H1 (cell line): ENCODE results near the gene OR14I1. TPM values are rescaled to one million over a fixed set of nuclear protein-coding genes. Genes with fewer than 3 reads are reported as not detected.

Source experiments
- CTCF ChIA-PET: fragments of 300-600 bp; sonication (Branson Sonifier 250); formaldehyde crosslinking; loops from one replicate; lab custom pipeline; 2021; ENCODE audit not compliant: partially characterized antibody; lab: Charles Lee
- POLR2A ChIA-PET: fragments of 300-600 bp; sonication (Branson Sonifier 250); formaldehyde crosslinking; loops from one replicate; lab custom pipeline; 2021; ENCODE audit warnings: inconsistent platforms; ENCODE audit not compliant: partially characterized antibody; lab: Charles Lee
- DNase-seq, 2 experiments: peaks; one replicate each; pipeline versions ENCODE4 v3.0.0 to v3.0.0-alpha.2; 2010 to 2022; ENCODE audit warnings: low spot score in 2 of 2, low read depth in 1 of 2, mixed read lengths in 1 of 2
- FAIRE-seq: peaks from 2 replicates; lab custom pipeline; 2011; peaks lifted over from hg19 to GRCh38; lab: Jason Lieb, UNC
- H2AFZ ChIP-seq: 2 replicates; pipeline ENCODE4 v1.8.1; 2012; ENCODE audit warnings: low read length, inconsistent platforms
- H2AK5ac ChIP-seq: 2 replicates; pipeline ENCODE4 v1.6.1; 2013; ENCODE audit warnings: low read depth, low read length
- H2BK120ac ChIP-seq: replicated peaks from 2 replicates; pipeline ENCODE3; 2013; ENCODE audit warnings: low read depth, low read length, inconsistent platforms
- H2BK12ac ChIP-seq: 2 replicates; pipeline ENCODE4 v1.6.1; 2013; ENCODE audit warnings: low read depth, low read length
- H2BK15ac ChIP-seq: 2 replicates; pipeline ENCODE4 v1.6.1; 2013; ENCODE audit warnings: low read length
- H2BK20ac ChIP-seq: 2 replicates; pipeline ENCODE4 v1.6.1; 2013; ENCODE audit warnings: low read length
- H2BK5ac ChIP-seq: 2 replicates; pipeline ENCODE4 v1.6.1; 2013; ENCODE audit warnings: low read depth, low read length
- H3K14ac ChIP-seq: 2 replicates; pipeline ENCODE4 v1.6.1; 2013; ENCODE audit warnings: inconsistent platforms; ENCODE audit not compliant: insufficient read length
- H3K18ac ChIP-seq: 2 replicates; pipeline ENCODE4 v1.6.1; 2013; ENCODE audit warnings: low read length; ENCODE audit errors: extremely low read depth
- H3K23ac ChIP-seq: 2 replicates; pipeline ENCODE4 v1.6.1; 2013; ENCODE audit warnings: inconsistent platforms; ENCODE audit not compliant: insufficient read length
- H3K23me2 ChIP-seq: 2 replicates; pipeline ENCODE4 v1.6.1; 2013; ENCODE audit warnings: low read depth, low read length
- H3K27ac ChIP-seq: 2 replicates; pipeline ENCODE4 v1.6.1; 2011; ENCODE audit warnings: low read depth, low read length, inconsistent platforms
- H3K27me3 ChIP-seq, 4 experiments: replicated peaks in 1 of 4; 1 replicate in 1 of 4; 2 replicates in 3 of 4; pipeline versions ENCODE4 v1.6.1 to v1.8.1; 2011 to 2013; ENCODE audit warnings: low read length in 3 of 4, mild to moderate bottlenecking in 3 of 4, inconsistent platforms in 2 of 4, mixed read lengths in 2 of 4, moderate library complexity in 1 of 4; ENCODE audit not compliant: control insufficient read depth in 3 of 4, insufficient read depth in 3 of 4; ENCODE audit errors: extremely low read depth in 1 of 4
- H3K36me3 ChIP-seq, 4 experiments: 2 replicates each; pipeline versions ENCODE4 v1.6.1 to v1.8.1; 2011 to 2013; ENCODE audit warnings: mild to moderate bottlenecking in 4 of 4, low read length in 3 of 4, moderate library complexity in 2 of 4, control low read depth in 1 of 4, inconsistent platforms in 1 of 4; ENCODE audit not compliant: insufficient read depth in 4 of 4, control insufficient read depth in 2 of 4
- H3K4ac ChIP-seq: replicated peaks from 2 replicates; pipeline ENCODE3; 2013; ENCODE audit warnings: low read length, low read depth, mixed read lengths, inconsistent platforms; ENCODE audit not compliant: insufficient read length
- H3K4me1 ChIP-seq, 4 experiments: replicated peaks in 1 of 4; 1 replicate in 1 of 4; 2 replicates in 3 of 4; pipeline versions ENCODE4 v1.6.1 to v1.8.1; 2011 to 2013; ENCODE audit warnings: low read length in 3 of 4, inconsistent platforms in 2 of 4, mixed read lengths in 1 of 4; ENCODE audit not compliant: insufficient read depth in 4 of 4, control insufficient read depth in 3 of 4
- H3K4me2 ChIP-seq, 2 experiments: 2 replicates each; pipeline versions ENCODE4 v1.6.1 to v1.8.1; 2011 to 2013; ENCODE audit warnings: low read depth in 2 of 2, low read length in 2 of 2, control low read depth in 1 of 2, inconsistent platforms in 1 of 2, mild to moderate bottlenecking in 1 of 2; ENCODE audit not compliant: insufficient read depth in 1 of 2
- H3K4me3 ChIP-seq, 4 experiments: fragments of 200-600, 300-600 bp in 1 of 4; sonication (generic), shearing (Covaris generic), sonication (Bioruptor Twin) in 1 of 4; 2 replicates each; pipeline versions ENCODE4 v1.5.1 to v1.8.1; 2011 to 2016; ENCODE audit warnings: low read length in 4 of 4, low read depth in 3 of 4, control low read depth in 2 of 4, inconsistent platforms in 2 of 4, mild to moderate bottlenecking in 2 of 4, mixed read lengths in 1 of 4, moderate library complexity in 1 of 4; ENCODE audit not compliant: insufficient read depth in 2 of 4; ENCODE audit errors: extremely low read depth in 1 of 4
- H3K56ac ChIP-seq: replicated peaks from 2 replicates; pipeline ENCODE3; 2013; ENCODE audit warnings: low read depth, mild to moderate bottlenecking, mixed read lengths, low read length, inconsistent platforms; ENCODE audit not compliant: insufficient read length
- H3K79me1 ChIP-seq: 2 replicates; pipeline ENCODE4 v1.6.1; 2013; ENCODE audit warnings: low read depth, low read length, control low read depth
- H3K79me2 ChIP-seq, 2 experiments: 2 replicates each; pipeline versions ENCODE4 v1.6.1 to v1.8.1; 2012 to 2013; ENCODE audit warnings: low read length in 2 of 2, mild to moderate bottlenecking in 2 of 2, inconsistent platforms in 1 of 2; ENCODE audit not compliant: insufficient read depth in 2 of 2, control insufficient read depth in 1 of 2
- H3K9ac ChIP-seq, 4 experiments: replicated peaks in 1 of 4; 1 replicate in 1 of 4; 2 replicates in 3 of 4; pipeline versions ENCODE4 v1.6.1 to v1.8.1; 2011 to 2013; ENCODE audit warnings: low read depth in 3 of 4, low read length in 3 of 4, control low read depth in 2 of 4, mild to moderate bottlenecking in 2 of 4, moderate library complexity in 2 of 4, inconsistent platforms in 1 of 4; ENCODE audit errors: extremely low read depth in 1 of 4
- H3K9me3 ChIP-seq, 2 experiments: 2 replicates each; pipeline versions ENCODE4 v1.6.1 to v1.8.1; 2012 to 2013; ENCODE audit warnings: mild to moderate bottlenecking in 2 of 2, moderate library complexity in 2 of 2, control low read depth in 1 of 2, inconsistent platforms in 1 of 2, low read depth in 1 of 2, low read length in 1 of 2, mixed read lengths in 1 of 2; ENCODE audit not compliant: insufficient read depth in 2 of 2
- H4K20me1 ChIP-seq, 2 experiments: replicated peaks in 1 of 2; 2 replicates each; pipeline versions ENCODE3 to v1.8.1; 2011 to 2013; ENCODE audit warnings: inconsistent platforms in 2 of 2, low read length in 2 of 2, mild to moderate bottlenecking in 1 of 2; ENCODE audit not compliant: insufficient read depth in 2 of 2, control insufficient read depth in 1 of 2
- H4K5ac ChIP-seq: 2 replicates; pipeline ENCODE4 v1.6.1; 2013; ENCODE audit warnings: low read length, low read depth, mixed read lengths, inconsistent platforms; ENCODE audit not compliant: insufficient read length
- H4K8ac ChIP-seq: 2 replicates; pipeline ENCODE4 v1.8.0; 2013; ENCODE audit warnings: mild to moderate bottlenecking, moderate library complexity, low read length, inconsistent platforms; ENCODE audit not compliant: insufficient read depth; ENCODE audit errors: extremely low read depth
- H4K91ac ChIP-seq: replicated peaks from 2 replicates; pipeline ENCODE3; 2013; ENCODE audit warnings: low read length, mixed read lengths, inconsistent platforms; ENCODE audit not compliant: insufficient read length
- ASH2L ChIP-seq: fragments of 200-600, 300-600 bp; sonication (generic); IDR thresholded peaks from one replicate; pipeline ENCODE4 v1.7.1; 2017; ENCODE audit warnings: low read length
- ATF2 ChIP-seq: IDR thresholded peaks from 2 replicates; pipeline ENCODE4 v1.6.1; 2012; ENCODE audit warnings: low read length, inconsistent platforms
- CBX5 ChIP-seq: fragments of 300-800, 300-1000 bp; sonication (generic); IDR thresholded peaks from 2 replicates; pipeline ENCODE4 v1.7.1; 2016; ENCODE audit warnings: antibody characterized with exemption, low read length, low read depth
- CHD1 ChIP-seq: IDR thresholded peaks from 2 replicates; pipeline ENCODE4 v1.6.1; 2012; ENCODE audit warnings: low read depth, low read length, improper control_type of control experiment
- CHD2 ChIP-seq: IDR thresholded peaks from 2 replicates; pipeline ENCODE4 v1.6.1; 2012; ENCODE audit warnings: low read length, improper control_type of control experiment
- EGR1 ChIP-seq: IDR thresholded peaks from 2 replicates; pipeline ENCODE4 v1.6.1; 2011; ENCODE audit warnings: low read depth, low read length, borderline replicate concordance
- FOSL1 ChIP-seq: IDR thresholded peaks from 2 replicates; pipeline ENCODE4 v1.6.1; 2011; ENCODE audit warnings: mild to moderate bottlenecking, low read depth, low read length, moderate library complexity; ENCODE audit not compliant: insufficient read depth
- HDAC2 ChIP-seq, 2 experiments: fragments of 300-600 bp in 1 of 2; sonication (generic) in 1 of 2; IDR thresholded peaks; 2 replicates each; pipeline ENCODE4 v1.6.1; 2011 to 2012; ENCODE audit warnings: low read depth in 2 of 2, low read length in 2 of 2, mild to moderate bottlenecking in 2 of 2, moderate library complexity in 2 of 2, borderline replicate concordance in 1 of 2, inconsistent platforms in 1 of 2
- MAFK ChIP-seq: IDR thresholded peaks from 2 replicates; pipeline ENCODE4 v1.6.1; 2012; ENCODE audit warnings: low read depth, mild to moderate bottlenecking, improper control_type of control experiment, low read length
- RFX5 ChIP-seq: IDR thresholded peaks from 2 replicates; pipeline ENCODE4 v1.6.1; 2011; ENCODE audit warnings: low read depth, low read length, improper control_type of control experiment, borderline replicate concordance
- SIN3A ChIP-seq, 2 experiments: IDR thresholded peaks in 1 of 2; conservative IDR thresholded peaks in 1 of 2; 2 replicates each; pipeline ENCODE4 v1.6.1; 2011 to 2012; ENCODE audit warnings: low read length in 2 of 2, improper control_type of control experiment in 1 of 2, low read depth in 1 of 2, mild to moderate bottlenecking in 1 of 2
- TAF1 ChIP-seq: IDR thresholded peaks from 2 replicates; pipeline ENCODE4 v1.6.1; 2011; ENCODE audit warnings: mild to moderate bottlenecking, low read depth, low read length
- WGBS, 2 experiments: shearing (Covaris generic) in 1 of 2; methylation state at CpG; one replicate each; pipeline versions ENCODE4 v1.1.6 to v1.1.7; 2013 to 2015; ENCODE audit warnings: low lambda C conversion rate in 2 of 2, mixed read lengths in 2 of 2, inconsistent platforms in 1 of 2, low coverage in 1 of 2, missing lambda C conversion rate in 1 of 2; ENCODE audit not compliant: insufficient replicate concordance in 2 of 2, insufficient coverage in 1 of 2, insufficient read length in 1 of 2; ENCODE audit errors: extremely low coverage in 1 of 2, missing lambda C conversion rate in 1 of 2; 5-methylcytosine and 5-hydroxymethylcytosine counted together
- polyA plus RNA-seq, 7 experiments: library from polyadenylated mRNA; depleted of rRNA in 3 of 7; stranded (reverse) in 5 of 7; unstranded in 2 of 7; fragments of >200 nt in 5 of 7; fragments of 200-250 nt in 2 of 7; gene quantifications; 1 replicate in 5 of 7; 2 replicates in 1 of 7; 4 replicates in 1 of 7; pipeline versions ENCODE4 v1.2.1 to v1.2.3, GENCODE V29; 2011 to 2013; ENCODE audit warnings: missing spikeins in 2 of 7, mixed read lengths in 2 of 7
- total RNA-seq: library from RNA; stranded (reverse); fragmentation: NEBNext Ultra II Directional; extraction: Animal tissue kit (Norgen Biotek cat#: 25700); gene quantifications from 2 replicates; pipeline ENCODE4 v1.2.1, GENCODE V29; 2021

Gene OR14I1
- total and polyA plus RNA-seq, 2 of the 8 experiments (the other 6 are each of a cell fraction or from before 2014, with no cell fraction given): not detected

GRCh38 chr1:248740876-248741275, 38.3 kb upstream of the OR14I1 start:
- Histone ChIP-seq H3K4me3 (no peak overlapping the region), H2BK15ac (no peak overlapping the region), H3K18ac (no peak overlapping the region), H4K91ac (no peak overlapping the region), H4K5ac (no peak overlapping the region), H3K9ac (no peak overlapping the region), H3K27me3 (no peaks in the 10 kb centered on the region), H4K20me1 (no peaks in the 10 kb centered on the region), H2BK20ac (no peak overlapping the region), H2BK5ac (no peak overlapping the region), H3K14ac (no peak overlapping the region), H3K4me2 (no peak overlapping the region), H2BK120ac (no peak overlapping the region), H3K4me1 (no peaks in the 10 kb centered on the region), H3K23me2 (no peaks in the 10 kb centered on the region), H3K27ac (no peak overlapping the region), H3K9me3 (peaks cover 75 to 94% of the 10 kb centered on the region in 2 experiments), H3K79me2 (no peaks in the 10 kb centered on the region), H3K56ac (no peak overlapping the region), H3K36me3 (peaks cover 0 to 2% (median 0%) of the 10 kb centered on the region in 4 experiments; a peak in 1 of 8 replicates), H4K8ac (no peak overlapping the region), H2AK5ac (no peak overlapping the region), H3K79me1 (no peaks in the 10 kb centered on the region), H2AFZ (no peak overlapping the region), H3K23ac (no peak overlapping the region), H2BK12ac (no peak overlapping the region), H3K4ac (no peak overlapping the region)
- 91% methylated on average over 7 of the region's 7 CpGs; no CpG with 5 or more reads in 1 of the 2 experiments for whole genome bisulfite sequencing, 2 experiments
- no peak for FAIRE-seq
- POLR2A ChIA-PET: no interaction called here
- DNase-seq: no peak
- CTCF ChIA-PET: no interaction called here
- TF ChIP-seq MAFK (no peak), CHD1 (no peak), ASH2L (no peak), RFX5 (no peak), SIN3A (conservative IDR thresholded peaks at IDR 0.05 in 1 of 2, IDR thresholded peaks at IDR 0.05 in 1 of 2; ENCODE audit: low read depth in 1 of 2, low read length in 2 of 2) (no peak), CBX5 (no peak), EGR1 (no peak), TAF1 (no peak), CHD2 (no peak), HDAC2 (IDR thresholded peaks at IDR 0.05; ENCODE audit: borderline replicate concordance in 1 of 2, low read depth in 2 of 2, low read length in 2 of 2) (no peak), FOSL1 (no peak), ATF2 (no peak)
